Measurements from ENCODE around the gene EIF2S1. TPM values are rescaled to one million over a fixed set of nuclear protein-coding genes. Genes with fewer than 3 reads are reported as not detected.
A peak's percentile ranks its signal among the peaks of the same experiment; 100 is the strongest.

EIF2S1 gene
- total RNA-seq, 4 donors from 2014 or later, result 55.8 to 153 (median 138) TPM

- intact Hi-C loops (cut with DNase I), result loop anchor here (10.0 kb wide), 1 partner anchor 140 kb away; no protein-coding TSS in a partner anchor
- peaks cover 3 to 8% (median 4%) of the 10 kb centered on the region in 3 donors for H3K4me1 ChIP-seq
- no peaks in the 10 kb centered on the region for H3K36me3 ChIP-seq
- H3K9me3 ChIP-seq, result no peaks in the 10 kb centered on the region
- TF ChIP-seq POLR2A (IDR thresholded peaks at IDR 0.05), result no peak
- no peak for TF ChIP-seq CTCF (IDR thresholded peaks at IDR 0.05)
- no peak overlapping the region for H3K4me3 ChIP-seq
- H3K27ac ChIP-seq, result no peak overlapping the region
- DNase-seq, result no peak
- H3K27me3 ChIP-seq, result peaks cover 0 to 24% (median 0%) of the 10 kb centered on the region in 4 donors
- 45 to 61% methylated on average over 3 of the region's 3 CpGs for WGBS, 2 donors
Observed at GRCh38 chr14:67424539-67424938, 64.4 kb downstream of the EIF2S1 start.

GRCh38 chr14:67425608-67426007 is 65.5 kb downstream of the EIF2S1 start:
- Histone ChIP-seq H3K27me3 (peaks cover 0 to 29% (median 0%) of the 10 kb centered on the region in 4 donors), H3K27ac (no peak overlapping the region), H3K4me1 (peaks cover 3 to 8% (median 4%) of the 10 kb centered on the region in 3 donors), H3K4me3 (no peak overlapping the region), H3K36me3 (no peaks in the 10 kb centered on the region), H3K9me3 (no peaks in the 10 kb centered on the region)
- WGBS, 2 donors, result 77 to 86% methylated on average over 4 of the region's 4 CpGs
- TF ChIP-seq CTCF (IDR thresholded peaks at IDR 0.05), result no peak
- TF ChIP-seq POLR2A (IDR thresholded peaks at IDR 0.05), result no peak
- no peak for DNase-seq
- intact Hi-C loops (cut with DNase I), result loop anchor here (10.0 kb wide), 1 partner anchor 139 kb away; no protein-coding TSS in a partner anchor

GRCh38 chr14:67426161-67426560 is 66.0 kb downstream of the EIF2S1 start:
- no peak for TF ChIP-seq POLR2A (IDR thresholded peaks at IDR 0.05)
- TF ChIP-seq CTCF (IDR thresholded peaks at IDR 0.05), result no peak
- WGBS, 2 donors, result 67 to 83% methylated on average over 8 of the region's 8 CpGs
- no peaks in the 10 kb centered on the region for H3K9me3 ChIP-seq
- no peak for DNase-seq
- intact Hi-C loops (cut with DNase I), result loop anchor here (10.0 kb wide), 1 partner anchor 139 kb away; no protein-coding TSS in a partner anchor
- H3K27ac ChIP-seq, result no peak overlapping the region
- peaks cover 3 to 8% (median 4%) of the 10 kb centered on the region in 3 donors for H3K4me1 ChIP-seq
- H3K4me3 ChIP-seq, result no peak overlapping the region
- peaks cover 0 to 29% (median 0%) of the 10 kb centered on the region in 4 donors for H3K27me3 ChIP-seq
- no peaks in the 10 kb centered on the region for H3K36me3 ChIP-seq

- H3K4me3 ChIP-seq, result peak overlapping the region in 1 of 4 donors; percentile 21
- TF ChIP-seq POLR2A (IDR thresholded peaks at IDR 0.05), result no peak
- peak; percentile 66 to 88 (median 78) for TF ChIP-seq CTCF (IDR thresholded peaks at IDR 0.05)
- no peak for DNase-seq
- H3K4me1 ChIP-seq, result peaks cover 3 to 8% (median 4%) of the 10 kb centered on the region in 3 donors
- H3K27ac ChIP-seq, result no peak overlapping the region
- WGBS, 2 donors, result 33 to 35% methylated on average over 26 to 30 of the region's 30 CpGs
- intact Hi-C loops (cut with DNase I), result loop anchor here (10.0 kb wide), 1 partner anchor 138 kb away; no protein-coding TSS in a partner anchor
- H3K9me3 ChIP-seq, result no peaks in the 10 kb centered on the region
- H3K27me3 ChIP-seq, result peaks cover 0 to 29% (median 0%) of the 10 kb centered on the region in 4 donors
- no peaks in the 10 kb centered on the region for H3K36me3 ChIP-seq
Observed at GRCh38 chr14:67426983-67427606, 67.0 kb downstream of the EIF2S1 start.

GRCh38 chr14:67428501-67429031 is 68.4 kb downstream of the EIF2S1 start:
- no peak overlapping the region for H3K4me3 ChIP-seq
- H3K36me3 ChIP-seq, result no peaks in the 10 kb centered on the region
- peaks cover 0 to 29% (median 0%) of the 10 kb centered on the region in 4 donors for H3K27me3 ChIP-seq
- no peaks in the 10 kb centered on the region for H3K9me3 ChIP-seq
- H3K4me1 ChIP-seq, result peaks cover 3 to 8% (median 4%) of the 10 kb centered on the region in 3 donors
- TF ChIP-seq POLR2A (IDR thresholded peaks at IDR 0.05), result no peak
- no peak for TF ChIP-seq CTCF (IDR thresholded peaks at IDR 0.05)
- intact Hi-C loops (cut with DNase I), result loop anchor here (10.0 kb wide), 1 partner anchor 136 kb away; no protein-coding TSS in a partner anchor
- DNase-seq, result no peak
- 66 to 87% methylated on average over 5 to 6 of the region's 7 CpGs for WGBS, 2 donors
- H3K27ac ChIP-seq, result no peak overlapping the region

All from esophagus squamous epithelium (tissue), 5 donors.